Karpas-422 (cell line): ENCODE measurements around the gene HOXB7. TPM values are rescaled to one million over a fixed set of nuclear protein-coding genes. Genes with fewer than 3 reads are reported as not detected.
A peak's percentile ranks its signal among the peaks of the same experiment; 100 is the strongest.

ENCODE experiments used
- DNase-seq: peaks from one replicate; pipeline ENCODE4 v3.0.0-alpha.2; 2015
- H2AFZ ChIP-seq: fragments of 200-600 bp; sonication (generic); 2 replicates; pipeline ENCODE4 v1.6.1; 2014; ENCODE audit warnings: antibody characterized with exemption, low read length, mixed read lengths
- H3K27ac ChIP-seq: fragments of 200-600 bp; sonication (generic); 2 replicates; pipeline ENCODE4 v1.5.1; 2014; ENCODE audit warnings: mild to moderate bottlenecking, low read length, moderate library complexity
- H3K27me3 ChIP-seq: fragments of 200-600 bp; sonication (generic); 2 replicates; pipeline ENCODE4 v1.6.1; 2014; ENCODE audit warnings: low read length, mixed read lengths
- H3K36me3 ChIP-seq: fragments of 200-600 bp; sonication (generic); 2 replicates; pipeline ENCODE4 v1.6.1; 2014; ENCODE audit warnings: low read length, mixed read lengths; ENCODE audit not compliant: insufficient read depth
- H3K4me1 ChIP-seq: fragments of 200-600 bp; sonication (generic); 2 replicates; pipeline ENCODE4 v1.6.1; 2014; ENCODE audit warnings: mild to moderate bottlenecking, low read length, mixed read lengths
- H3K4me2 ChIP-seq: fragments of 200-600 bp; sonication (generic); 2 replicates; pipeline ENCODE4 v1.6.1; 2014; ENCODE audit warnings: low read length, low read depth, mild to moderate bottlenecking; ENCODE audit not compliant: poor library complexity, severe bottlenecking
- H3K4me3 ChIP-seq: fragments of 200-600 bp; sonication (generic); 2 replicates; pipeline ENCODE4 v1.5.1; 2014; ENCODE audit warnings: mild to moderate bottlenecking, antibody characterized with exemption, low read length, mixed read lengths
- H3K79me2 ChIP-seq: fragments of 200-600 bp; sonication (generic); 2 replicates; pipeline ENCODE4 v1.6.1; 2014; ENCODE audit warnings: mild to moderate bottlenecking, low read length, mixed read lengths
- H3K9ac ChIP-seq: fragments of 200-600 bp; sonication (generic); 2 replicates; pipeline ENCODE4 v1.6.0; 2014; ENCODE audit warnings: low read length
- H3K9me2 ChIP-seq: fragments of 200-600 bp; sonication (generic), shearing (Covaris generic); replicated peaks from 2 replicates; pipeline ENCODE4 v1.6.0; 2014; ENCODE audit warnings: mild to moderate bottlenecking, low read length, moderate library complexity; ENCODE audit not compliant: insufficient read depth
- H3K9me3 ChIP-seq: fragments of 300-700, 200-600 bp; sonication (generic); 2 replicates; pipeline ENCODE4 v1.6.1; 2014; ENCODE audit warnings: low read length, mixed read lengths
- H4K20me1 ChIP-seq: fragments of 200-600 bp; sonication (generic); 2 replicates; pipeline ENCODE4 v1.6.1; 2014; ENCODE audit warnings: mild to moderate bottlenecking, antibody characterized with exemption, low read length, low read depth; ENCODE audit not compliant: insufficient read depth
- total RNA-seq: library from RNA; depleted of rRNA; stranded (reverse); fragments of >200 nt; shearing (Covaris generic); gene quantifications from 2 replicates; pipeline ENCODE4 v1.2.3, GENCODE V29; 2014; ENCODE audit warnings: low replicate concordance

HOXB7 gene
- total RNA-seq, 1 experiment from 2014 or later: 9.7 TPM

GRCh38 chr17:48626245-48627117, 15.7 kb upstream of the HOXB7 start, which contains the start of gene HOXB9:
TSS of gene HOXB9 (minus strand) at chr17:48626358. CDS start at chr17:48626269, 89 bp downstream.
- H3K4me3 ChIP-seq: peak within 1 kb of the TSS; percentile 59; the same call in 1 of the 2 replicates
- peak within 1 kb of the TSS; percentile 60 for H3K4me2 ChIP-seq
- no peaks in the 10 kb centered on the region for H3K9me2 ChIP-seq
- H3K79me2 ChIP-seq: no peaks in the 10 kb centered on the region
- H3K9me3 ChIP-seq: no peaks in the 10 kb centered on the region
- H3K27ac ChIP-seq: no peak within 1 kb of the TSS
- H3K36me3 ChIP-seq: no peaks in the 10 kb centered on the region
- DNase-seq: peak; percentile 47
- no peaks in the 10 kb centered on the region for H3K27me3 ChIP-seq
- peak within 1 kb of the TSS; percentile 78; the same call in 1 of the 2 replicates for H2AFZ ChIP-seq
- peaks cover 11% of the 10 kb centered on the region for H3K4me1 ChIP-seq
- peak within 1 kb of the TSS; percentile 47 for H3K9ac ChIP-seq
- no peaks in the 10 kb centered on the region for H4K20me1 ChIP-seq

DNA sequence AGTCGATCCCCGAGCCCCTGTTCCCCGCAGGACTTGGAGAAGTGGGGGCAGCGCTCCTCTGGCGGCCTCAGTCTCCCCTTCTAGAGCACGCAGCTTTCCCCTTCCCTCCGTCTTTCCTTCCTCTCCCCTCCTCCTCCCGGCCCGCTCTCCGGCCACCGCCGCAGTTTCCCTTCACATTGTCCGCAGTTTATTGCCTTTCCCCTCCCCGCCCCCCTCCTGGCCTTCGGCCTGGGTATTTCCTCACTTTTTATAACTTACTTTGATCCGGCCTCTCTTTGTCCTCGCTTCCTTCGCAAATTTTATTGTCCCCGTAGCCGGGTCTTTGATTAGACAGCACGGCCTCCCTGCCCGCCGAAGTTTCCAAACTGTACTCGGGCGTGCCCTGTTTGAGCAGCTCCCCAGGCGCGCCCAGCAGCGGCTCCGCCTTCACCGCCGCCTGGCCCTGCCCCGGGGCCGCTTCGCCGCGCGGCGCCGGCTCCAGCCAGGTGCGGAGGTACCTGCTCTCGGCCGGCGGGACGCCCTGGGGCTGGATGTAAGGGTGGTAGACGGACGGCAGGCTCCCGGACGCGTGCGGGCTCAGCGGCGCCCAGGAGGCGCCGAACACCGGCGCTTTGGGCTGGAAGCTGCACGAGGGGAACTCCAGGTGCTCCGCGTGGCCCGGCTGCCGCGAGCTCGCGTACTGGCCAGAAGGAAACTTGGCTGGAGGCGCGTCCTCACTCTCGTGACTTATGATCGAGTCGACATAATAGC, 14.9 kb upstream of the HOXB7 start:
- DNase-seq: no peak

DNA sequence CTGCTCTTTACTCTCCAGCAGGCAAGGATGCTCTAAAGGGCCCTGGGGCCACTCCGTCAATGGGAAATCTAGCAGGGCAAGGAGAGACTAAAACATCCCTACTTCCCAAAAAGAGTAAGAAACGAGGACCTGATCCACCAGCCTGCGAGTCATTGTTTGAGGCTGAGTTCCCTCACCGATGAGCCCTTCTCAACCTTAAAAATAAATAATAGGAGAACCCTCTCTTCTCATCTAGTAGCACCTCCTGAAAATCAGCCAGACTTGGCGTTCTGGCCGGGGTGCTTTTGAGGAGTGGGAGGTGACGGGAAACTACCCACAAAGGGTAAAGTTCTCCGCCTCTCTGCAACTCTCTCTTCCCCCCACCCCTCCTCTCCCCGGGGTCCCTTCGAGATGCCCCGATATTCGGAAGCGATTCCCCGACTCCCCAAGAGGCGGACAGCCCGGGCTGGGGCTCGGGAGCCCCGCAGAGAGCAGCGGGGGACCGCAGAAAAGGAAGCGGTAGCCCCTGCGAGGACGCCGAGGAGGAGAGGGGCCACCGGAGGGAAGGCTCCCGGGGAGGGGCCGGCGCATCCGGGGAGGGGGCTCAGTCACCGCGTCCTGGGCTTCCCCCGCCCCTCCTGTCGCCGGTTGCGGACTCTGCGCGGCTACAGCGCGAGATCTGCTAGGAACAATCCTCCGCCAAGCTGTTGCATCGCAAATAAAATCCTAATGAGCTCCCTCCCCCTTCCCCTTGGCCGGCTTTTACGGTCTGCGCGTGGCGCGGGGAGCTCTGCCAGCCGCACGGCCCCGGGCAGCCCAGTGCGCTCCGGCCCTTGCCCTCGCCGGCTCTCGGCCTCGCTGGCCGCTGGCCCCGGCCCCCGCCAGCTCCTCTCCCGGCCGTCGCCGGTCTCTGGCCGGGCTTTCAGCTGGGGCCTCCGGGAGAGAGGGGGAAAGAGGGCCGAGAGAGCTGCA, 14.0 kb upstream of the HOXB7 start:
- H3K4me1 ChIP-seq: peaks cover 11% of the 10 kb centered on the region
- H3K9me3 ChIP-seq: no peaks in the 10 kb centered on the region
- H2AFZ ChIP-seq: no peak overlapping the region
- H3K79me2 ChIP-seq: no peaks in the 10 kb centered on the region
- H3K36me3 ChIP-seq: no peaks in the 10 kb centered on the region
- no peak overlapping the region for H3K9ac ChIP-seq
- no peak for DNase-seq
- no peaks in the 10 kb centered on the region for H3K9me2 ChIP-seq
- H3K27me3 ChIP-seq: no peaks in the 10 kb centered on the region
- no peaks in the 10 kb centered on the region for H4K20me1 ChIP-seq
- H3K4me3 ChIP-seq: no peak overlapping the region
- H3K27ac ChIP-seq: no peak overlapping the region
- H3K4me2 ChIP-seq: no peak overlapping the region

More for the DNA sequence above, 14.9 kb upstream of the HOXB7 start:
- Histone ChIP-seq H4K20me1 (no peaks in the 10 kb centered on the region), H3K9me2 (no peaks in the 10 kb centered on the region), H3K4me2 (peak overlapping the region; percentile 59), H3K4me3 (peak overlapping the region; percentile 43; the same call in 1 of the 2 replicates), H3K79me2 (no peaks in the 10 kb centered on the region), H3K27ac (no peak overlapping the region), H3K9me3 (no peaks in the 10 kb centered on the region), H3K9ac (peak overlapping the region; percentile 47), H3K27me3 (no peaks in the 10 kb centered on the region), H3K4me1 (peaks cover 11% of the 10 kb centered on the region), H3K36me3 (no peaks in the 10 kb centered on the region), H2AFZ (no peak overlapping the region; the same call in 1 of the 2 replicates)

DNA sequence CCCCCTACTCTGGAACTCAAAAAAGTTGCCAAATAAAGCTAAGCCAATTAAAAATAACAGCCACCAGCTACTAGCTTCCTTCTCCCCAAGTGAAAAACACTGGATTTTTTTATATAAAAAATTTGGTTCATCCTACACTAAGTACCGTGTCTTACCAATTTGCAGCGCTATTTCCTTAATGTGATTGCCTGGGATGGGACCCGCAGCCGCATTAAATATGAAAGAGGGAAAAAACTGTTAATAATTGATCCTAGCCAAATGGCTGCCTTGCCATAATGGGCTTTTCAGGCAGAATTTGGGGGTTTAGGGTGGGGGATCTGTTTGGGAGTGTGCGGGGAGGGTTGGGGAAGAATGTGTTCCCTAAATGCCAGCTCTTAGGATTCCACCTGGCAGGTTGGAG, 13.3 kb upstream of the HOXB7 start:
- no peaks in the 10 kb centered on the region for H3K9me3 ChIP-seq
- H3K27me3 ChIP-seq: no peaks in the 10 kb centered on the region
- no peak overlapping the region for H3K4me2 ChIP-seq
- H3K9me2 ChIP-seq: no peaks in the 10 kb centered on the region
- no peak overlapping the region for H2AFZ ChIP-seq
- H3K36me3 ChIP-seq: no peaks in the 10 kb centered on the region
- peaks cover 11% of the 10 kb centered on the region for H3K4me1 ChIP-seq
- H3K4me3 ChIP-seq: no peak overlapping the region
- no peak overlapping the region for H3K27ac ChIP-seq
- DNase-seq: no peak
- no peaks in the 10 kb centered on the region for H4K20me1 ChIP-seq
- no peak overlapping the region for H3K9ac ChIP-seq
- no peaks in the 10 kb centered on the region for H3K79me2 ChIP-seq

DNA sequence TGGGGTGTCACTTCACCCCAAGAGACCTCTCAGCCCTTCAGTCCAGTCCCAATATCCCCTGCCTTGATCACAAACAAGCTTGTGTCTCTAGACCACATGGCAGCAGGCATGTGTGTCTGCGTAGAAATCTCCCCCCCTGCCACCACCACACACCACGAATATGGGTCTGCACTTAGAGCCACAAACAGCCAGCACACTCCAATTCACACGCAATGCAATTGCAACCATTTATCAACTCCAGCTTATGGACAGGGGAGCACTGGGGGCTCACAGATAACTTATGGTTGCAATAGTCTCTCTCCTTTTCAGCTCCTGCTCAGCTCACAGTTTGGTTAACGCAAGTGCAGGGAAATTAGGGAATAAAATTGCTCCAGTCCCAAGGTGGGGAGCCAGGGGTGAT, 12.8 kb upstream of the HOXB7 start:
- Histone ChIP-seq H3K4me1 (peaks cover 11% of the 10 kb centered on the region), H3K9ac (no peak overlapping the region), H3K9me2 (no peaks in the 10 kb centered on the region), H2AFZ (no peak overlapping the region), H3K4me3 (no peak overlapping the region), H3K27ac (no peak overlapping the region), H3K27me3 (no peaks in the 10 kb centered on the region), H3K36me3 (no peaks in the 10 kb centered on the region), H3K4me2 (no peak overlapping the region), H3K9me3 (no peaks in the 10 kb centered on the region), H4K20me1 (no peaks in the 10 kb centered on the region), H3K79me2 (no peaks in the 10 kb centered on the region)
- DNase-seq: no peak

DNA sequence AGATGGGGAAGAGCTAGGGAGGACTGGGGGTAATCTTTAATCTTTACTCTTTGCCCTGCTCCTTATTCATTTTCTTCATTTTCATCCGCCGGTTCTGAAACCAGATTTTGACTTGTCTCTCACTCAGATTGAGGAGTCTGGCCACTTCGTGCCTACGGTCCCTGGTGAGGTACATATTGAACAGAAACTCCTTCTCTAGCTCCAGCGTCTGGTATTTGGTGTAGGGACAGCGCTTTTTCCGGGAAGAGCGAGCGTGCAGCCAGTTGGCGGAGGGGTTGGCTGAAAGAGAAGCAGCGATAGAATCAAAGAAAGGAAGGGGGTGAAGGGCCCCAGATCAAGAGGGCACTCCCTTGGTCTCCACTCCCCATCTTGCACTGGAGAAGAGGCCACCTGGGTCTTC, 12.0 kb upstream of the HOXB7 start:
- DNase-seq: no peak
- no peak overlapping the region for H3K4me3 ChIP-seq
- H3K4me1 ChIP-seq: peaks cover 11% of the 10 kb centered on the region
- no peaks in the 10 kb centered on the region for H3K27me3 ChIP-seq
- H3K36me3 ChIP-seq: no peaks in the 10 kb centered on the region
- no peak overlapping the region for H3K9ac ChIP-seq
- no peaks in the 10 kb centered on the region for H4K20me1 ChIP-seq
- H3K9me2 ChIP-seq: no peaks in the 10 kb centered on the region
- H3K79me2 ChIP-seq: no peaks in the 10 kb centered on the region
- H3K27ac ChIP-seq: no peak overlapping the region
- H2AFZ ChIP-seq: no peak overlapping the region
- H3K4me2 ChIP-seq: no peak overlapping the region
- H3K9me3 ChIP-seq: no peaks in the 10 kb centered on the region

GRCh38 chr17:48621410-48622392, 10.9 kb upstream of the HOXB7 start:
- Histone ChIP-seq H3K9me2 (no peaks in the 10 kb centered on the region), H3K36me3 (no peaks in the 10 kb centered on the region), H3K9ac (no peak overlapping the region), H3K27ac (no peak overlapping the region), H3K4me3 (no peak overlapping the region), H3K27me3 (no peaks in the 10 kb centered on the region), H3K9me3 (no peaks in the 10 kb centered on the region), H3K4me2 (no peak overlapping the region), H4K20me1 (no peaks in the 10 kb centered on the region), H2AFZ (no peak overlapping the region), H3K79me2 (no peaks in the 10 kb centered on the region), H3K4me1 (peaks cover 9% of the 10 kb centered on the region)
- DNase-seq: no peak
